Mucosa of rectum (tissue), 2 donors: ENCODE results near the gene EFCAB6.

Source experiments
- H3K27ac ChIP-seq, 2 donors: one replicate each; pipeline ENCODE4 v1.7.0; 2013; ENCODE audit warnings: inconsistent platforms in 2 of 2, low read depth in 2 of 2, low read length in 2 of 2
- H3K27me3 ChIP-seq, 2 donors: one replicate each; pipeline ENCODE4 v1.7.0; 2013; ENCODE audit warnings: low read length in 2 of 2; ENCODE audit not compliant: control insufficient read depth in 2 of 2, insufficient read depth in 2 of 2
- H3K36me3 ChIP-seq, 2 donors: one replicate each; pipeline ENCODE4 v1.7.0; 2013; ENCODE audit warnings: low read length in 2 of 2; ENCODE audit not compliant: control insufficient read depth in 2 of 2, insufficient read depth in 2 of 2
- H3K4me1 ChIP-seq, 2 donors: one replicate each; pipeline ENCODE4 v1.7.0; 2013; ENCODE audit warnings: low read length in 2 of 2, mild to moderate bottlenecking in 1 of 2; ENCODE audit not compliant: control insufficient read depth in 2 of 2, insufficient read depth in 2 of 2
- H3K4me3 ChIP-seq, 2 donors: one replicate each; pipeline ENCODE4 v1.7.0; 2013; ENCODE audit warnings: low read length in 2 of 2
- H3K9ac ChIP-seq, 2 donors: one replicate each; pipeline ENCODE4 v1.7.0; 2013; ENCODE audit warnings: low read length in 2 of 2, low read depth in 1 of 2, mild to moderate bottlenecking in 1 of 2
- H3K9me3 ChIP-seq, 2 donors: one replicate each; pipeline ENCODE4 v1.7.0; 2013; ENCODE audit warnings: low read length in 2 of 2; ENCODE audit not compliant: control insufficient read depth in 2 of 2
- donor health status: healthy.
- donor health status: Normal muscosa, but diverticular disease.

Gene EFCAB6

DNA sequence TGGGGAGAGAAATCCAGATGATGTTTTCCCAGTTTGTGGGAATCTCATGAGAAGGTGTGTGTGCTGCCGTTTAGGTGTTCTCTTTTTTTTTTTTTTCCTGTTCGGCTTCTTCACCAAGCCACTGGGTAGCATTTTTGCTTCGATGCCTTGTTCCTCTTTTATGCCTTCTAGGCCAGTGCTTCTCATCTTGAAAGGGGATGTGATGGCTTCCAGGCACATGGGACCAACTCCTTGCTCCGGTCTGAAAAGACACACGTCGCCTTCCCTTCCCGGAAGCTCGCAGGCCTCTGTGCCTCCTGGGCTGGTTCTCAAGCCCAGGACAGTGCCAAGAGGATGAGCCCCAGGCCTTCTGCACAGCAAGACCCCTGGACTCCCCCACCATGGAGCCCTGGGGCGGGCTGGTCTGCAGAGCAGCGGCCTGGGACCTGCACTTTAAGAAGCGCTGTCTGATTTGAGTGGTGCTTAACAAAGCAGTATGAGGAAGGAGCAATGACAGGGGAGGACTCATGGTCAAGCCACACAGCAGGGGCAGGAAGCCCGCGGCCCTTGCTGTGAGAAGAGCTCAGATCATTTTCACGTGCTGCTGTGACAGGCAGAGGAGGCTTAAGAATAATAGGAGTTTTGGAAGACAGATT is 241.5 kb downstream of the EFCAB6 start:
- H3K4me3 ChIP-seq: no peak overlapping the region
- no peaks in the 10 kb centered on the region for H3K36me3 ChIP-seq
- H3K9me3 ChIP-seq: no peaks in the 10 kb centered on the region
- H3K27me3 ChIP-seq: no peaks in the 10 kb centered on the region
- no peaks in the 10 kb centered on the region for H3K4me1 ChIP-seq
- H3K9ac ChIP-seq: no peak overlapping the region
- no peak overlapping the region for H3K27ac ChIP-seq

GRCh38 chr22:43569111-43569510 is 243.0 kb downstream of the EFCAB6 start:
- no peak overlapping the region for H3K4me3 ChIP-seq
- H3K36me3 ChIP-seq: no peaks in the 10 kb centered on the region
- no peaks in the 10 kb centered on the region for H3K27me3 ChIP-seq
- H3K9ac ChIP-seq: no peak overlapping the region
- H3K9me3 ChIP-seq: no peaks in the 10 kb centered on the region
- H3K27ac ChIP-seq: no peak overlapping the region
- H3K4me1 ChIP-seq: no peaks in the 10 kb centered on the region

- no peaks in the 10 kb centered on the region for H3K4me1 ChIP-seq
- no peaks in the 10 kb centered on the region for H3K9me3 ChIP-seq
- H3K27ac ChIP-seq: no peak overlapping the region
- H3K4me3 ChIP-seq: no peak overlapping the region
- H3K36me3 ChIP-seq: no peaks in the 10 kb centered on the region
- no peaks in the 10 kb centered on the region for H3K27me3 ChIP-seq
- no peak overlapping the region for H3K9ac ChIP-seq
These were observed 244.3 kb downstream of the EFCAB6 start for GRCh38 chr22:43567691-43568324.

- no peaks in the 10 kb centered on the region for H3K27me3 ChIP-seq
- H3K27ac ChIP-seq: no peak overlapping the region
- H3K9me3 ChIP-seq: no peaks in the 10 kb centered on the region
- H3K36me3 ChIP-seq: no peaks in the 10 kb centered on the region
- H3K4me3 ChIP-seq: no peak overlapping the region
- no peaks in the 10 kb centered on the region for H3K4me1 ChIP-seq
- H3K9ac ChIP-seq: no peak overlapping the region
These were observed 245.4 kb downstream of the EFCAB6 start for GRCh38 chr22:43566561-43567332.

DNA sequence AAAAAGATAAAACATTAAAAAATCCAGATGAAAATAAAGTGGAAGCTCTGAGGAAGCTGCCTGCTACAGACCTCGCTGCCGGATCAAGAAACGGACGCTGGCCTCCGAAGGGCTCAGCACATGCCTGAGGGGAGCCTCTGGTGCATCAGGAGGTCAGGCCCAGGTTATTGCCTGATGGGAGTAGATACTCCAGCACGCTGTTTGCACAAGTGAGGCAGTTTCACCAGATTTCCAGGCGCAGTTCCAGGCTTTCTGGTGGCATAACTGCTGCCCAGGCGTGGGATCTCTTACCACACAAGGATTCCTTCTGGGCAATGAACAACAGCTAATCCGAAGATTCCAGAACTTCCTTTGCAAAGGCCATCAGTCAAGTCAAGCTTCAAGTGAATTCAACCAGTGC is 246.1 kb downstream of the EFCAB6 start:
- H3K27ac ChIP-seq: no peak overlapping the region
- H3K9ac ChIP-seq: no peak overlapping the region
- H3K9me3 ChIP-seq: no peaks in the 10 kb centered on the region

DNA sequence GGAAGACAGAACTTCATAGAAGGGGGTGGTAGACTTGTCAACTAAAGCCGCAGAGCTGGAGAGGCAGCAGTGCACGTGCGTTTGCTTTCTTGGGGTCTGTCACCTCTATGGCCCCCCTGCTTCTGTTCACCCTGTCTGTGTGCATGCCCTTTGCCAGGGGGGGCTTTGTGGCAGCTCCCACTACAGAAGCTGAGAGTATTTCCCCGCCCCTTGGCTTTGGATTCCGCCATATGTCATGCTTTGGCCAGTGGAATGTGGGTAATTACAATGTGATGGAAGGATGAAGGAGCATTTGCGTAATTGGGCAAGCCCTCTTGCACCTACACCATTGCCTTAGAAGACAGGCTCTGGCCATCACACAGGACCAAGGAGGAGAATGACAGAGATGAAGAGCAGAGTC is 247.2 kb downstream of the EFCAB6 start:
- H3K36me3 ChIP-seq: no peaks in the 10 kb centered on the region
- H3K4me3 ChIP-seq: no peak overlapping the region
- H3K4me1 ChIP-seq: no peaks in the 10 kb centered on the region
- H3K9me3 ChIP-seq: no peaks in the 10 kb centered on the region
- no peak overlapping the region for H3K9ac ChIP-seq
- H3K27ac ChIP-seq: no peak overlapping the region
- H3K27me3 ChIP-seq: no peaks in the 10 kb centered on the region

More for the DNA sequence above, 246.1 kb downstream of the EFCAB6 start:
- H3K36me3 ChIP-seq: no peaks in the 10 kb centered on the region
- no peaks in the 10 kb centered on the region for H3K4me1 ChIP-seq
- H3K4me3 ChIP-seq: no peak overlapping the region
- H3K27me3 ChIP-seq: no peaks in the 10 kb centered on the region

DNA sequence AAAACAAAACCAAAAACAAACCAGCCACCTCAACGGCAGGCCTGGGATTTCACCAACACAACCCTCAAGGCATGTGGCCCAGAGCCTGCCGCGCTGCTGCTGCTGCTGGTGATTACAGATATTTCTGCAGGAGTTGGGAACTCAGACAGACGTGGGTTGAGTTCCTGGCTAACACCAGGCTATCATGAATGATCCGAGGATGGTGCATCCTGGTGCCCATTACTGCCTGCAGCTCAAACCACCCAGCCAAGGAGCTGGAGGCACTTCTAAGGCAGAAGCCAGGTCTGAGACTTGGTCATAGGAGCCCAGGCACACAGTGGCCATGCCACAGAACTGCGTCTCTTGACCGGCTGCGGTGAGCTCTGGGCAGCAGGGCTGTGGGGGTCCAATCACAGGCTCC is 248.5 kb downstream of the EFCAB6 start:
- H3K27me3 ChIP-seq: no peaks in the 10 kb centered on the region

GRCh38 chr22:43562843-43563242 is 249.3 kb downstream of the EFCAB6 start:
- H3K36me3 ChIP-seq: no peaks in the 10 kb centered on the region
- no peak overlapping the region for H3K9ac ChIP-seq
- H3K4me1 ChIP-seq: no peaks in the 10 kb centered on the region
- H3K9me3 ChIP-seq: no peaks in the 10 kb centered on the region
- H3K27ac ChIP-seq: no peak overlapping the region
- no peaks in the 10 kb centered on the region for H3K27me3 ChIP-seq
- H3K4me3 ChIP-seq: no peak overlapping the region

More for the DNA sequence above, 248.5 kb downstream of the EFCAB6 start:
- no peaks in the 10 kb centered on the region for H3K4me1 ChIP-seq
- H3K9ac ChIP-seq: no peak overlapping the region
- no peak overlapping the region for H3K4me3 ChIP-seq
- no peak overlapping the region for H3K27ac ChIP-seq
- H3K36me3 ChIP-seq: no peaks in the 10 kb centered on the region
- no peaks in the 10 kb centered on the region for H3K9me3 ChIP-seq

- no peak overlapping the region for H3K27ac ChIP-seq
- H3K4me3 ChIP-seq: no peak overlapping the region
- no peak overlapping the region for H3K9ac ChIP-seq
- no peaks in the 10 kb centered on the region for H3K36me3 ChIP-seq
- no peaks in the 10 kb centered on the region for H3K4me1 ChIP-seq
- H3K27me3 ChIP-seq: no peaks in the 10 kb centered on the region
- no peaks in the 10 kb centered on the region for H3K9me3 ChIP-seq
These were observed 250.5 kb downstream of the EFCAB6 start for GRCh38 chr22:43561415-43562178.

- no peaks in the 10 kb centered on the region for H3K9me3 ChIP-seq
- no peaks in the 10 kb centered on the region for H3K36me3 ChIP-seq
- no peaks in the 10 kb centered on the region for H3K4me1 ChIP-seq
- no peak overlapping the region for H3K9ac ChIP-seq
- no peak overlapping the region for H3K27ac ChIP-seq
- H3K4me3 ChIP-seq: no peak overlapping the region
- no peaks in the 10 kb centered on the region for H3K27me3 ChIP-seq
These were observed 251.5 kb downstream of the EFCAB6 start for GRCh38 chr22:43560651-43561050.
